Activated effector memory CD4-positive, alpha-beta T cell treated with Interleukin-2 at 50 U/mL for 16 hours (primary cell): ENCODE data around the gene TFPI.
"Not testable (repeated sequence)": the region's sequence is repeated elsewhere in the genome, so short reads cannot be mapped to it uniquely, and the experiment has no call there.

Source experiments
- DNase-seq: peaks from one replicate; pipeline ENCODE4 v3.0.0-alpha.2; 2020

TFPI gene

GRCh38 chr2:187527262-187527661, 27.0 kb downstream of the TFPI start:
- DNase-seq: no peak

GRCh38 chr2:187526792-187527191, 27.4 kb downstream of the TFPI start:
- DNase-seq: no peak

DNA sequence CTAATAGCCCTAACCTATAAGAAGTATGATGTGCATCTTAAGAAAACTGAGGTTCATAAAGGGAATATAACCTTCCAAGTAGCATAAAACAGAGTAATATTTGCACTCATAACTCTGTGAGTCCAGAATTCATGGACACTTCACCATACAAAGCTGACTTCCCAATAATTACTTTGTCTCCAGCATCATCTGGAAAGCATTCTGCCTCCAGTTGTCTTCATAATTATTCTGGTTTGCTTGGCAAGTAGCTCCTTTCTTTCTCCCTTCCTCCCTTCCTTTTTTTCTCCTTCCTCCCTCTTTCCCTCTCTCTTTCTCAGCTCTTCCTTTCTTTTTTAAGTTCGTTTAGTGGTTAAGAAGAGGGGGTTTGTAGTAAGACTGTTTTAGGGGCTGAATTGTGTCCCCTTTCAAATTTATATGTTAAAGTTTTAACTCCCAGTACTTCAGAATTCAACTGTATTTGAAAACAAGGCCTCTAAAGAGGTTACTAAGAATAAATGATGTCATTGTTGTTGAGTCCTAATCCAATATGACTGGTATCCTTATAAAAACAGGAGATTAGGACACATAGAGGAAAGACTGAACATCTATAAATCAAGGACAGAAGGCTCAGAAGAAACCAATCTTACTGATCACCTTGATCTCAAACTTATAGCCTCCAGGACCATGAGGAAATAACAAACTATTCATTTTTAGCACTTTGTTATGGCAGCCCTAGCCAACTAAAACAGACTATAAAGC, 28.9 kb downstream of the TFPI start:
- no peak for DNase-seq

- no peak for DNase-seq
These were observed 30.9 kb downstream of the TFPI start for GRCh38 chr2:187523325-187523724.

DNA sequence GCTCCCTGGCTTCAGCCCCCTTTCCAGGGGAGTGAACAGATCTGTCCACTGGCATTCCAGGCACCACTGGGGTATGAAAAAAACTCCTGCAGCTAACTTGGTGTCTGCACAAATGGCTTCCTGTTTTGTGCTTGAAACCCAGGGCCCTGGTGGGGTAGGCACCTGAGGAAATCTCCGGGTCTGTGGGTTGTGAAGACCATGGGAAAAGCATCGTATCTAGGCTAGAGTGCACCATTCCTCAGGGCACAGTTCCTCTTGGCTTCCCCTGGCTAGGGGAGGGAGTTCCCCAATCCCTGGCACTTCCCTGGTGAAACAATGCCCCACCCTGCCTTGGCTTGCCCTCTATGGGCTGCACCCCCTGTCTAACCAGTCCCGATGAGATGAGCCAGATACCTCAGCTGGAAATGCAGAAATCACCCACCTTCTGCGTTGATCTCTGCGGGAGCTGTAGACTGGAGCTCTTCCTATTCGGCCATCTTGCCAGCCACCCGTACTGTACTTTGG, 34.1 kb downstream of the TFPI start:
- DNase-seq: no peak

DNA sequence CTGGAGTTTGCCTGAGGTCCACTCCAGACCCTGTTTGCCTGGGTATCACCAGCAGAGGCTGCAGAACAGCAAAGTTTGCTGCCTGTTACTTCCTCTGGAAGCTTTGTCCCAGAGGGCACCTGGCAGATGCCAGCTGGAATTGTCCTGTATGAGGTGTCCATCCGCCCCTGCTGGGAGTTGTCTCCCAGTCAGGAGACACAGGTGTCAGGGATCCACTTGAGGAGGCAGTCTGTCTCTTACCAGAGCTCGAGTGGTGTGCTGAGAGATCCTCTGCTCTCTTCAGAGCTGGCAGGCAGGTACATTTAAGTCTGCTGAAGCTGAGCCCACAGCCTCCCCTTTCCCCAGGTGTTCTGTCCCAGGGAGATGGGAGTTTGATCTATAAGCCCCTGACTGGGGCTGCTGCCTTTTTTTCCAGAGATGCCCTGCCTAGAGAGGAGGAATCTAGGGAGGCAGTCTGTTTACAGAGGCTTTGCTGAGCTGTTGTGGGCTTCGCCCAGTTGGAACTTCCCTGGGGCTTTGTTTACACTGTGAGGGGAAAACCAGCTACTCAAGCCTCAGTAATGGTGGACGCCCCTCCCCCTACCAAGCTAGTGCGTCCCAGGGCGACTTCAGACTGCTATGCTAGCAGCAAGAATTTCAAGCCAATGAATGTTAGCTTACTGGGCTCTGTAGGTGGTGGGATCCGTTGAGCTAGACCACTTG, 34.7 kb downstream of the TFPI start:
- DNase-seq: no peak

DNA sequence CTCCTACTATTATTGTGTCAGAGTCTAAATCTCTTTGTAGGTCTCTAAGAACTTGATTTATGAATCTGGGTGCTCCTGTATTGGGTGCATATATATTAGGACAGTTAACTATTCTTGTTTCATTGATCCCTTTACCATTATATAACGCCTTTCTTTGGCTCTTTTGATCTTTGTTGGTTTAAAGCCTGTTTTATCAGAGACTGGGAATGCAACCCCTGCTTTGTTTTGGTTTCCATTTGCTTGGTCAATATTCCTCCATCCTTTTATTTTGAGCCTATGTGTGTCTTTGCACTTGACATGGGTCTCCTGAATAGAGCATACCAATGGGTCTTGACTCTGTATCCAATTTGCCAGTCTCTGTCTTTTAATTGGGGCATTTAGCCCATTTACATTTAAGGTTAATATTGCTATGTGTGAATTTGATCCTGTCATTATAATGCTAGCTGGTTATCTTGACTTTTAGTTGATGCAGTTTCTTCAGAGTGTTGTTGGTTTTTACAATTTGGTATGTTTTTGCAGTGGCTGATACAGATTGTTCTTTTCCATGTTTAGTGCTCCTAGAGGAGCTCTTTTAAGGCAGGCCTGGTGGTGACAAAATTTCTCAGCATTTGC, 36.4 kb downstream of the TFPI start:
- not testable (repeated sequence) for DNase-seq

GRCh38 chr2:187516630-187517510, 37.4 kb downstream of the TFPI start:
- DNase-seq: not testable (repeated sequence)

- DNase-seq: no peak
These were observed 39.3 kb downstream of the TFPI start for GRCh38 chr2:187514930-187515329.

DNA sequence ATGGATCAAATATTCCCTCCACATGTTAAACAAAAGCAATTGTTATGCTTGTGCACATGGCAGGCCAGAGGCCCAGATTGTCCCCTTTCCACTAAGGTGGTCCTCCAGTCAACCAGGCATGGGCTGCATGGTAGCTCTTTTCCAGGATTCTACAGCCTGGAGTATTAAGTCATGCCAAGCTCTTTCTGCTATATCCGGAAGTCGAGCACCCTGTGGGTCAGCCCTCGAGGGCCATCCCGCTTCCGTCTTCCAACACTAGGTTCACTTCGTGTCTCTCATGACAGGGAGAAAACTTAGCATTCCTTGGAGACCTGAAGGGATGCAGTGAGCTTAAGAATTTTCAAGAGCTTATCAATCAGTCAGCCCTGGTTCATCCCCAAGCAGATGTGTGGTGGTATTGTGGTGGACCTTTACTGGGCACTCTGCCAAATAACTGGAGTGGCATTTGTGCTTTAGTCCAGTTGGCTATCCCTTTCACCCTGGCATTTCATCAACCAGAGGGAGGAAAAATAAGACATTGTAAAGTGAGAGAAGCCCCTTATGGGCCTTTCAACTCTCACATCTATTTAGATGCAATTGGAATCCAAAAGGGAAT, 39.9 kb downstream of the TFPI start:
- not testable (repeated sequence) for DNase-seq

DNA sequence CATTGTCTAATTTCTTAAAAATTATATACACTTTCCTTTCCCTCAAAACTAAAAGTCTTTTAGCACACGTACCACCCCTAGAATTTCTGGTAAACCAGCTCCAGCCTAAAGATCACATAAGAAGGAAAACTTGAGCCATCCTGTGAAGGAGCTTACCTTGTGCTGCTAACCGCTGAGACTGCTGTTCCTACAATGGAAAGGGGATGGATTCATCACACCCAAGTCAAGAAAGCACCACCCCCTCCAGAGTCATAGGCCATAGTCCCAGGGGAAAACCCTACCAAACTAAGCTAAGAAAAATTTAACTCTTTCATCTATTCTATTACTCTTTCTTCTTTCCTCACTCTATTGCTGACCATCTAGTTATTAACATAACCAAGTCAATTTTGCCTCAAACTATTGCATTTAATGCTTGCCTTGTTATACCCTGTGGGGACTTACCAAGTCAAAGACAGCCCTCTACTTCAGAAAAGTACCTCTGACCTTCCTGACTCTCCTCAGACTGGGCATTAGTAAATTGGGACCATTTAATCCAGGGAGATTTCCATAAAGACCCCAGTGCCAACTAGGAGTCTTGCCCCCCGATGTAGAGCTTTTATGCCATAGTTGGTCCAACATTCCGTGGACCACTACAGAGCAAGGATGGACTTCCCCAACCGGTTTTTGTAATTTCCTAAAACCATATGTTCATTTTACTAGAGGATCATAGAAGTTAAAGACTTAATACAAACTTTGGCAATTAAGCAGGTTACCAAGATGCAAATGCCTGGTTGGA, 40.6 kb downstream of the TFPI start:
- not testable (repeated sequence) for DNase-seq

GRCh38 chr2:187511356-187512315, 42.6 kb downstream of the TFPI start:
- DNase-seq: no peak

- not testable (repeated sequence) for DNase-seq
These were observed 43.5 kb downstream of the TFPI start for GRCh38 chr2:187510419-187511355.

GRCh38 chr2:187509667-187510417, 44.4 kb downstream of the TFPI start:
- DNase-seq: no peak

DNA sequence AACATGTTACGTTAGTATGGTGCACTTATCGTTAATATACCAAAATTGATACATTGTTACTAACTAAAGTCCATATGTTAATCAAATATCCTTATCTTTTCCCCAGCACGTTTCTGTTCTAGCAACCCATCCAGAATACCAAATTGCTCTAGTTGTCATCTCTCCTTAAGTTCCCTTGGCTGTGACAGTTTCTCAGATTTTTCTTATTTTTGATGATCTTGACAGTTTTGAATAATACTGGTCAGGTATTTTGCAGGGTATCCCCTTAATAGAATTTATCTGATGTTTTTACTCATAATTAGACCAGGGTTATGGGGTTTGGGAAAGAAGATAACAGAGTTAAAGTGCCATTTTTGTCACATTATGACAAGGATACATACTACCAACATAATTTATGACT, 47.8 kb downstream of the TFPI start:
- no peak for DNase-seq

DNA sequence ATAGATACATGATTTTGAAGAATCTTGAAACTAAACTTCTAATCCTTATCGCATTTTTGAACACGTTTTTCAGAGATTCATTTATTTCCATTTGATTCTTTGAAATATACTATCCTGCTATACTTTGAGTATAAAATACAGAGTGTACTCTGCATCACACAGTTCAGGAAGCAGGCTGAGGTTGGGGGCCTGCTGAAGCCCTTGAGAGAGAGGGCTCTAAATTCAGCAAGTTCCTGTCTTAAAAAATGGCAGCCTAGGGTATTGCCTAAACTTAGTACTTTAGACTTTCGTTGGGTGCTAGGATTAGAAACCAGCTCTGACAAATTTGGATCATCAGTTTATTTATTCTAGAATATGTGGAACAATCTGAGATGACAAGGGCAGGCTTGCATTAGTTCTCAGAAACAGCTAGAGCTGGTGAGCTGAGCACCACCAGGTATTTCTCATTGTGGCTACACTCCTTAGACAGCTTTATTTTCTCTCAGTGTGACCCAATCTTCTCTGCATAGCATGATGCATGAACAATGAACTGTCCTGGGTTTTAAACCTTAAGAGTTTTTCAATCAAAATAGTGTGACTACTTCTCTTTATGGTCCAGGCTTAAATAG, 49.1 kb downstream of the TFPI start:
- DNase-seq: no peak

- DNase-seq: no peak
These were observed 49.8 kb downstream of the TFPI start for GRCh38 chr2:187504312-187504921.

DNA sequence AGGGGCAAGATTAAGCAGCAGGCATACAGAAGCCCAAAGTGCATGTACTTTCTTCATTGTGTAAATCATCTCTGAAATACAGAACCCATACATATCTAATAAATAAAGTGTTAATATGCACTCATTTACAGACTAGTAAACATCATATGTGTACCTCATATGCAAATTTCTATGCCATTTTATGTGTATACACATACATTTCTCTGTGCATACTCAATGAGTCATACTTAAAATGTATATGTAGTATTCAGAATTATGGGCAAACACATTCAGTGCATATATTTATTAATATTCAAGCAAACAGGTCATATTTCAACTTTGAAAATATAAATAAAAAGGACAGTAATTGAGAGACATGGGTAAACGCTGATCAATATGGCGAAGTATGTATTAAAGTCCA, 50.5 kb downstream of the TFPI start:
- no peak for DNase-seq
